DMS 273 (cell line): ENCODE measurements around the gene ABHD16A.

Experiments used
- DNase-seq: peaks from one replicate; lab custom pipeline; 2025; ENCODE audit not compliant: unreplicated experiment; lab: John Stamatoyannopoulos, UW

The ABHD16A gene

DNA sequence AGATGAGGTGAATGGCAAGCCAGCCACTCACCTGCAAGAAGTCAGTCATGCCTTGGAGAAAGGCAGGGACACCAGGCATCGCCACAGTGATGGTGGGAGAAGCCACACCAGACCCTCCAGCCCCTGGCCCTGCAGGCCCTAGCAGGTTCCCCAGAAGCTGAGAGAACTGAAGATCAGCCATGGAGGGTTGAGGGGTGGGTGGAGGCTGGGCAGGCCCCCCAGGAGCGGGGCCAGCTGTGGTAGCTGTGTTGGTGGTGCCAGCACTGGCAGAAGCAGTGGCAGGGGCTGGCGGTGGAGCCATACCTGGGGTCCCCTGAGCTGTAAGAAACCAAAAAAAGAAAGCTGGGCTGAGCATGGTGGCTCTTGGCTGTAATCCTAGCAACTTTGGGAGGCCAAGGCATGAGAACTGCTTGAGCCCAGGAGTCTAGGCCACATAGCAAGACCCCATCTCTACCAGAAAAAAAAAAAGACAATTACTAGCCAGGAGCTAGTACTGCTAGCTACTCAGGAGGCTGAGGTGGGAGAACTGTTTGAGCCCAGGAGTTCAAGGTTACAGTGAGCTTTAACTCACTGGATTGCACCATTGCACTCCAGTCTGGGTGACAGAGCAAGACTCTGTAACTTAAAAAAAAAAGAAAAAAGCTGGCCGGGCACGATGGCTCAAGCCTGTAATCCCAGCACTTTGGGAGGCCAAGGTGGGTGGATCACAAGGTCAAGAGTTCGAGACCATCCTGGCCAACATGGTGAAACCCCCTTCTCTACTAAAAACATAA, 60.1 kb downstream of the ABHD16A start:
- no peak for DNase-seq

DNA sequence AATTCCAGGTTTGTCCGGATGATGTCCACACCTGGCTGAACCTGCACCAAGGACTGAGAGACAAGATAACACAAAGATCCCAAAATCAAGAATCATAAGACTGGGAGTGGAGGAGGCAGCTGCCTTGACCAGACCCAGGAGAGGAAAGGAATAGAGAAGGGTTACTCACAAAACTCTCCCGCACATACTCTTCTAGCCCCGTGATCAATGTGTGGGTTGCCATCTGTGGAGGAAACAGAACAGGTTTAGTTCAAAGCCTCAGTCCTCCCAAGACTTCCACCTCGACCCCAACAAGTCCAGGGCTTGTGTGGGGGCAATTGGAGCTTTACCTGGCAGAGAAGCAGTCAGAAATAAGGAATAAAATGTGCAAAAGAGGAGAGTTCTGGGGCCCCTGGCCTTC, 61.8 kb downstream of the ABHD16A start:
- DNase-seq = no peak

DNA sequence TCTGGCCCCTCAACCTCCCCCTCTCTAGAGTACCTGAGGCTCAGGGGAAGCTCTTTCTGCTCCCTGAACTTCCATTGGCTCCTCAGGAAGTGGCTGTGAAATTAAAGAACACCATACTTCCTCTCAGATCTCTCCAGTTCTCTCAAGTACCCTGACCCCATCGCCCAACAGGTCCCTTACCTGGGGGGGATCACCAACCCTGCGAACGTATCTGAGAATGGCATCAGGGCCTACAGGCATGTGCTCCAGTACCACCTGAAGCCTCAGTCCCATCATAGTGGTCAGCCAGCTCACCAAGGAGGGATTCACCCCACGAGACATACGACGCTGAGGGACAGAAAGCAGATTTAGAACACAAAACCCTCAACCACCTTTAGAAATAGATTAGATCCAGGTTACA, 62.5 kb downstream of the ABHD16A start:
- no peak for DNase-seq

DNA sequence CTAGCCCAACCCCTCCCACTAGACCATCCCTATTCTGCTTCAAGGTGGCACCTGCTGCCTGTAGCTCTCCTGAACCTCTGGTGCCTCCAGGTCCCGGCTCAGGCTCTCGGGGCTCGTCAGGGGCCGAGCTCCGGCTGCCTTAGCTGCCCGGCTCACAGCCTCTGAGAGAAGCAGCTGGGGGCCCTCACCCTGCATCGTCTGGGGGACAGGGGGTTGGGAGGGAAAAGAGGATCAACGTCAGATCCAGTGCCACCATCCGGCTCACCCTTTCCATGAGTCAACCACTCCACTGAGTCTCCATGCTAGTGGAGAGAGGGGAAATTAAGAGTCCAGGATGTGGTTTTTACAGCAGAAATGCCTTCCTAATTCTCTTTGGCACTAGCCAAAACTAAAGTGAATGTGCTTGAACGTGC, 63.7 kb downstream of the ABHD16A start:
- DNase-seq = no peak

DNA sequence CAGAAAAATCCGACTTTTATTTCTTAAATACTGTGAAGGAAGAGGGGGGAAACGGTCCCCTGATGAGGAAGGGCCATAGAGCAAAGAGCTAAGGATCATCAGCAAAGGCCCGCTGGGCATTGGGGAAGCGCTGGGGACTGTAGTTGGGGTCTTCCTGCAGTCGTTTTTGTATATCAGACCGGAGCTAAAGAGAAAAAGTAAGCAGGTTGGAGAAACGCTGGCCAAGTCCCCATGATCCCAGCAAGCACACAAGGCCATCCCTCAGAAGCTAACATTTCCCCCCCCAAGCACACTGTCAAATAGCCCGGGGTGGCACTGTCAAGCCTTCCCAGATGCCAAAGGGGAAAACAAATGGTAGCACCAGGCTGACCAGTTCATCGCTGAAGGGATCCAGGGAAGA, 64.1 kb downstream of the ABHD16A start:
- DNase-seq = no peak
